GM12801 (cell line): ENCODE data around the gene MXD4.

ENCODE experiments used
- TF ChIP-seq, protein P1 (sequence below): IDR thresholded peaks from one replicate; pipeline ENCODE4 v1.5.1; 2011; ENCODE audit warnings: control low read depth; ENCODE audit not compliant: insufficient read length; ENCODE audit errors: extremely low read depth

Gene MXD4, protein sequence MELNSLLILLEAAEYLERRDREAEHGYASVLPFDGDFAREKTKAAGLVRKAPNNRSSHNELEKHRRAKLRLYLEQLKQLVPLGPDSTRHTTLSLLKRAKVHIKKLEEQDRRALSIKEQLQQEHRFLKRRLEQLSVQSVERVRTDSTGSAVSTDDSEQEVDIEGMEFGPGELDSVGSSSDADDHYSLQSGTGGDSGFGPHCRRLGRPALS

DNA sequence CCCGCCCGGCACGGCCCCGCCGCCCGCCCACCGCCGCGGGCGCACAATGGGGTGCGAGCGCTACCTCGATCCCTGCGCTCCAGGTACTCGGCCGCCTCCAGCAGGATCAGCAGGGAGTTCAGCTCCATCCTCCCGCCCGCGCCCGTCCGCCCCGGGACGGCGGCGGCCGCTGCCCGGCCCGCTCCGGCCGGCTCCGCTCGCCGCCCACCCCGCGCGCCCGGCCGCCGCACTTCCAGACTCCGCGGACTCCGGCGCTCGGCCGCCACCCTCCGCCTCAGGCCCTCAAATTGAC lies at the start of gene MXD4:
MXD4 (minus strand) TSS at position 257 of the 292 bp plus-strand sequence; CDS start at position 128, 129 bp downstream.
- TF ChIP-seq, protein P1, sequence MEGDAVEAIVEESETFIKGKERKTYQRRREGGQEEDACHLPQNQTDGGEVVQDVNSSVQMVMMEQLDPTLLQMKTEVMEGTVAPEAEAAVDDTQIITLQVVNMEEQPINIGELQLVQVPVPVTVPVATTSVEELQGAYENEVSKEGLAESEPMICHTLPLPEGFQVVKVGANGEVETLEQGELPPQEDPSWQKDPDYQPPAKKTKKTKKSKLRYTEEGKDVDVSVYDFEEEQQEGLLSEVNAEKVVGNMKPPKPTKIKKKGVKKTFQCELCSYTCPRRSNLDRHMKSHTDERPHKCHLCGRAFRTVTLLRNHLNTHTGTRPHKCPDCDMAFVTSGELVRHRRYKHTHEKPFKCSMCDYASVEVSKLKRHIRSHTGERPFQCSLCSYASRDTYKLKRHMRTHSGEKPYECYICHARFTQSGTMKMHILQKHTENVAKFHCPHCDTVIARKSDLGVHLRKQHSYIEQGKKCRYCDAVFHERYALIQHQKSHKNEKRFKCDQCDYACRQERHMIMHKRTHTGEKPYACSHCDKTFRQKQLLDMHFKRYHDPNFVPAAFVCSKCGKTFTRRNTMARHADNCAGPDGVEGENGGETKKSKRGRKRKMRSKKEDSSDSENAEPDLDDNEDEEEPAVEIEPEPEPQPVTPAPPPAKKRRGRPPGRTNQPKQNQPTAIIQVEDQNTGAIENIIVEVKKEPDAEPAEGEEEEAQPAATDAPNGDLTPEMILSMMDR: no peak

DNA sequence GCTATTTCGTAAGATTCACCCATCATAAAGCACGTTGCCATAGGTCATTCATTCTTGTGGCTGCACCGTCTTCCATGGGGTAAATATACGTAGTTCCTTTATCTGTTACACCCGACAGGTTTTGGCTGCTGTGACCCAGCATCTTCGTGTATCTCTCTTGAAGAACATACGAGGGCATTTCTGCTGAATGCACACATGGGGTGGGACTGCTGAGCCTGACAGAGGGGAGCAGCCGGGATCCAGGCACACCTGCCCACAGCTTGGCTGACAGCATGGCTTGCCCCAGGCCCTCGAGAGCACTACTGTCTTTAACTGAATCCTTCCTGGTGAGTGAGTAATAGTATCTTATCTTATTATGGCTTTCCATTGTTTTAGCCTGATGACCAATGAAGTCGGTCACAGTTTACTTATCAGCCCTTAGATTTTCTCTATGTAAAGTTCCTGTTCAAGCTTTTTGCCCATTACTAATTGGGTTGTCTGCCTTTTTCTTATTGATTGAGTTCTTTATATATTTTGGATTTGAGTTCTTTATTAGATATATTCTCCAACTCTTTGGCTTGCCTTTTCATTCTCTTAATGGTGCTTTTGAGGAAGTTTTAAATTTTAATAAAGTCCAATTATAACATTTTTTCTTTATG lies 45.0 kb upstream of the MXD4 start:
- TF ChIP-seq, protein P1: no peak

DNA sequence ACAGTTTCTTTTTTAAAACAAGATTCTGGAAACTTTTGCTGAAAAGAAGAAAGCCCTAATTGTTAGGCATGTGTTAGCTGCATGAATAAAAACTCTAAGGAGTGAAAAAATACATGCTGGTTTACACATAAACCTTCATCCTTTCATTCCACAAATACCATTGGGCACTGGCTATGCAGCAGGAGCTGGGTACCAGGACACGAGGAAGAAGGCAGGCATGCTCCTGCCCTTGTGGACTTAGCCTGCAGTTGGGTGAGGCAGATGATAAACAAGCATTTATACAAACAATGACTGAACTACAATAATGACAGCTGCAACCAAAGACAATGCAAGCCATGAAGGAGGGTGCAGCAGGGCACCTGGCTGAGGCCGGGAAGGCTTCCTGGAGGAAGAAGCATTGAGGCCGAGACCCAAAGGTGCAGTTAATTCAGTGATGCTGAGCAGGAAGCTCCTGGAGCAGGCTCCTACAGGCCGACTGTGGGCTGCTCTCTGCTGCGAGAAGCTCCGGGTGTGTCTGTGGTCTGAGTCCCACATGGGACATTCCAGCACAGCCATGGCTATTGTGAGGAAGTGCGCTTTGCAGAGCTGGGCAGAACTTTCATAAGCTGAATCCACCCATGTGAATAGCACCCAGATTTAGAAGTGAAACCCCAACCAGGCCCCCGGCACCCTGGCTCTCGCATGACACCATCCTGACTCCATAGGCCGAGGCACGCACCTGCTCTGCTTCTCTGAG lies 44.0 kb upstream of the MXD4 start:
- TF ChIP-seq, protein P1: no peak

DNA sequence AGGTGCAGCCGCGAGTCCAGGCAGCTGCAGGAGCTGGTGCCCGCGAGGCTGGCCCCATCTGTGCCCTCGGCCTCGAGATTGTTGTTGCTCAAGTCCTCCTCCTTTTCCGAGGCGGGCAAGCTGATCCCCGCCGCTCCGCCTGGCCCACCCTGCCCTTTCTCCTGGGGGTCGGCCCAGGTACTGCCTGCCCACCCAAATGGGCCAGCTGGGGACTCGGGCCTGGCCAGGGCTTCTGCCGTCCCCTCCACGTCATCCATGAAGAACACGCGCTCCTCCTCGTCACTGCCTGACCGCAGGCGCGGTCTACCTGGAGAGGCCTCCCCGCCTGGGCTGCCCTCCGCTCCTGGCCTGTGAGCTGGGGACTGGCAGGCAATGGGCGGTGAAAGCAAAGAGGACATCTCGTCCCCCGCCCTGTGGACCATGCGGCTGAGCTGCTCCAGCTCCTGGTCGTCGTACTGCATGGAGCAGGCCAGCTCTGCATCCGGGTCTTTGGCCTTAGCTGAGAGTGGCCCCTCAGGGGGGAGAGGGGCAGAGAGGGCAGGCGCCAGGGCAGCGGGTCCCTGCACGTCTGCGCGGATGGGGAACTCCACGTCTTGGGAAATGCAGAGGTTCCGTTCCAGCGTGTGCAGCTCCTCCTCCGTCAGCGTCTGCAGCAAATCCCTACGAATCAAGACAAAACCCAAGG lies 43.1 kb upstream of the MXD4 start:
- TF ChIP-seq, protein P1: no peak

DNA sequence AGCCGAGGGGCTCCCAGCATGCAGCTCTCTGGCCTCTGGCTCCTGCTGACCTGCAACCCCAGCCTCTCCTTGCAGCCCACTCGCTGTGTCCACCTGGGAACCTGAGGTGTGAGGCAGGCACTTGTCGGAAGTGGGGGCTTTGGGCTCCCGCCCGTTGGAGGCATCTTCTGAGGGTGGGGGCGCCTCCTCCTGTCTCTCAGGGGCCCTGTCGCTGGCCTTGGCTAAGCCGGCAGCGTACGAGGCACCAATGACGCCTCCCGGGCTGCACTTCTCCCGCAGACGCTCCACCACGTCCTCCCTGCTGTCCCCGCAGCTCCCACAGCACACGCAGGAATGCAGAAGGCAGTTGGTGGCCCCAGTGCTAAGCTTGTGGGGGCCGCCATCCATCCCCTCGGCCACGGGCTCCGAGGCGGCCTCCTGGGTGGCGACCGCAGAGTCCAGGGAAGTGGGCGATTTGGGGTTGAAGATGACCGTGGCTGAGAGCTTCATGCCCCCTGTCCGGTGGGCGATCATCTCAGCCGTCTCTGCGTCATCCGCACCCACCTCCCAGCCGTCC lies 42.5 kb upstream of the MXD4 start:
- TF ChIP-seq, protein P1: no peak

DNA sequence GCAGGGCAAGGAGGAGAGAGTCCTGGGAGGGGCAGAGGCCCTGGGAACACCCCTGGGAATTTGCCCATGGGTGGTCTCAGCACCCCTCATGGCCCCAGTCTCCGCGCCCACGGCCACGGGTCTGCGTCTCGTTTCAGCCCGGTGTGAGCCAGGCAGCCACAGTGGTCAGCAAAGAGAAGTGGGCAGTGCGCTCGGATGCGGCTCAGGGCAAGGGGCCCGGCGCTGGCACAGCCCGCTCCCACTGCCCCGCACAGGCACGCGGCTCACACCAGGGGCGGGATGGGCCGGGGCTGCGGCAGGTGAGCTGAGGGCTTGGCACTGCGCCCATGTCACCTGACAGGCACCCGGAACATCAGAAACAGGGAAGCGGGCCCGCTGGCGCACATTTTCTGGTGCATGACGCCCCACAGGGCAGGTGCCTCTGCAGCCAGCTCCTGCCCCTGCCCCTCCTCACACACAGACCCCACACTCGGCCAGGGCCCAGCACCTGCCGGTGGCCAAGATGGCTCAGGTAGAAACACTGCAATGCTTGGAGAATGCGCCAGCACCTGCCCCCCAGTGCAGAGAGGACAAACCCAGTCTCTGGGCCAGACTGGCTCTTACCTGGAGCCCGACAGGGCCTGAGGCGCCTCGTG lies 41.9 kb upstream of the MXD4 start:
- TF ChIP-seq, protein P1: no peak

DNA sequence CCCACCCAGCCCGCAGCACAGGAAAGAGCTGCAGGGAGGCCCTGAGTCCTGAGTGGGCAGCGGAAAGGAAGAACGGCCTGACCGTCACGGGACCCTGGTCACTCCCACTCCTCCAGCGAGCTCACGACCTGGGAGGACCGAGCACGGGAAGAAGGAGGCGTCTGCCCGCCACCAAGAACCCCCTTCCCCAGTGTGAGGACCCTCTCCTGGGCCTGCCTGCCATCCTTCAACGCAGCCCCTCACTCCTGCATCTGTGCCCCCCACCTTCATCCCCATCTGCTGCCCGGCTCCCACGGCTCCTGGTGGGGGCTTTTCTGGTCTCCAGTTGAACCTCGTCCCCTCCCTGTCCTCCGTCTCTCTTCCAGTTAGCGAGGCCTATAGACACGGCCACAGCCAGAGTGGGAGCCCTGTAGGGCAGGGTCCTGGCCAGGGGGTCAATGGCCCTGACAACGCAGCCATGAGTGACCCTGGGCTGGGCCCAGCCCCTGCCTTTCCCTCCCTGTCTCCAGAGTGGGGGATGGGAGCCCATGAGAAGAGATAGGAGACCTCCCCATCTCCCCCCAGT lies 41.3 kb upstream of the MXD4 start:
- TF ChIP-seq, protein P1: no peak
